GM11168 (cell line): Measurements from ENCODE around the gene PCK2.

Experiments used
- in situ Hi-C: fragments of 300-500 bp; cut with MboI; formaldehyde crosslinking; loops from one replicate; pipeline ENCODE4 v1.12.0; 2022; ENCODE audit warnings: low sequenced_read_pairs; ENCODE audit not compliant: unreplicated experiment

PCK2 gene

GRCh38 chr14:24132061-24132685 lies 38.1 kb downstream of the PCK2 start:
- in situ Hi-C loops: no loop called here

- in situ Hi-C loops: no loop called here
Measured at GRCh38 chr14:24132976-24133375, 38.9 kb downstream of the PCK2 start.

GRCh38 chr14:24133735-24134134 lies 39.6 kb downstream of the PCK2 start:
- in situ Hi-C loops: no loop called here

GRCh38 chr14:24135584-24135833 lies 41.4 kb downstream of the PCK2 start:
- in situ Hi-C loops: no loop called here

- in situ Hi-C loops: no loop called here
Measured at GRCh38 chr14:24135834-24136683, 41.9 kb downstream of the PCK2 start, which contains the start of gene PSME1. TSS of gene PSME1 (plus strand) at chr14:24136194. CDS start at chr14:24136263, 69 bp downstream.

- in situ Hi-C loops: no loop called here
Measured at GRCh38 chr14:24136684-24137528, 42.8 kb downstream of the PCK2 start.

GRCh38 chr14:24137529-24138395 lies 43.7 kb downstream of the PCK2 start:
- in situ Hi-C loops: no loop called here

GRCh38 chr14:24138396-24139271 lies 44.5 kb downstream of the PCK2 start:
- in situ Hi-C loops: no loop called here

- in situ Hi-C loops: no loop called here
Measured at GRCh38 chr14:24139272-24139934, 45.3 kb downstream of the PCK2 start.

- in situ Hi-C loops: no loop called here
Measured at GRCh38 chr14:24141097-24141880, 47.2 kb downstream of the PCK2 start, which contains the start of gene EMC9. TSS of gene EMC9 (minus strand) at chr14:24141591. CDS start at chr14:24141304, 287 bp downstream.

GRCh38 chr14:24143511-24143910 lies 49.4 kb downstream of the PCK2 start:
- in situ Hi-C loops: no loop called here

- in situ Hi-C loops: no loop called here
Measured at GRCh38 chr14:24144451-24144850, 50.3 kb downstream of the PCK2 start.

- in situ Hi-C loops: no loop called here
Measured at GRCh38 chr14:24145219-24145618, 51.1 kb downstream of the PCK2 start.

GRCh38 chr14:24145690-24146452 lies 51.8 kb downstream of the PCK2 start:
- in situ Hi-C loops: no loop called here

- in situ Hi-C loops: no loop called here
Measured at GRCh38 chr14:24146453-24146977, 52.4 kb downstream of the PCK2 start, which contains the start of gene PSME2. TSS of gene PSME2 (minus strand) at chr14:24146610. CDS start at chr14:24146581, 29 bp downstream.

GRCh38 chr14:24146978-24147760 lies 53.1 kb downstream of the PCK2 start, which contains the start of gene RNF31:
TSS of gene RNF31 (plus strand) at chr14:24147498. CDS start at chr14:24147699, 201 bp downstream.
- in situ Hi-C loops: no loop called here
